ENCODE data around the gene RGS18.

The RGS18 gene

GRCh38 chr1:192183788-192184187, 25.5 kb downstream of the RGS18 start:
- Histone ChIP-seq H2AFZ (ENCODE audit: low read depth) (no peak overlapping the region), H3K27ac (no peak overlapping the region), H3K79me2 (ENCODE audit: insufficient read depth, low read depth) (no peaks in the 10 kb centered on the region), H3K4me2 (no peak overlapping the region), H3K36me3 (ENCODE audit: insufficient read depth) (no peaks in the 10 kb centered on the region), H4K20me1 (ENCODE audit: insufficient read depth) (no peaks in the 10 kb centered on the region), H3K4me3 (IDR thresholded peaks at IDR 0.05; ENCODE audit: insufficient read depth, low read depth, low read length) (no peak overlapping the region), H3K27me3 (ENCODE audit: insufficient read depth, low read depth) (no peaks in the 10 kb centered on the region), H3K4me1 (ENCODE audit: low read depth, poor library complexity, severe bottlenecking) (no peaks in the 10 kb centered on the region), H3K9ac (no peak overlapping the region)
- TF ChIP-seq CTCF (conservative IDR thresholded peaks at IDR 0.05; ENCODE audit: low read depth, low read length) = no peak

- Histone ChIP-seq H3K27ac (no peak overlapping the region), H3K9ac (no peak overlapping the region), H3K4me2 (no peak overlapping the region), H3K36me3 (ENCODE audit: insufficient read depth) (no peaks in the 10 kb centered on the region), H3K79me2 (ENCODE audit: insufficient read depth, low read depth) (no peaks in the 10 kb centered on the region), H3K4me1 (ENCODE audit: low read depth, poor library complexity, severe bottlenecking) (no peaks in the 10 kb centered on the region), H3K27me3 (ENCODE audit: insufficient read depth, low read depth) (no peaks in the 10 kb centered on the region), H3K4me3 (IDR thresholded peaks at IDR 0.05; ENCODE audit: insufficient read depth, low read depth, low read length) (no peak overlapping the region), H4K20me1 (ENCODE audit: insufficient read depth) (no peaks in the 10 kb centered on the region), H2AFZ (ENCODE audit: low read depth) (no peak overlapping the region)
- TF ChIP-seq CTCF (conservative IDR thresholded peaks at IDR 0.05; ENCODE audit: low read depth, low read length) = no peak
Observed at GRCh38 chr1:192186197-192186596, 27.9 kb downstream of the RGS18 start.

GRCh38 chr1:192190066-192190465, 31.8 kb downstream of the RGS18 start:
- no peak overlapping the region for H3K4me2 ChIP-seq
- TF ChIP-seq CTCF (conservative IDR thresholded peaks at IDR 0.05; ENCODE audit: low read depth, low read length) = no peak
- H3K27ac ChIP-seq = no peak overlapping the region
- no peak overlapping the region for H2AFZ ChIP-seq (ENCODE audit: low read depth)
- H3K79me2 ChIP-seq (ENCODE audit: insufficient read depth, low read depth) = no peaks in the 10 kb centered on the region
- H3K27me3 ChIP-seq (ENCODE audit: insufficient read depth, low read depth) = no peaks in the 10 kb centered on the region
- H4K20me1 ChIP-seq (ENCODE audit: insufficient read depth) = no peaks in the 10 kb centered on the region
- H3K4me3 ChIP-seq (IDR thresholded peaks at IDR 0.05; ENCODE audit: insufficient read depth, low read depth, low read length) = no peak overlapping the region
- no peak overlapping the region for H3K9ac ChIP-seq
- H3K4me1 ChIP-seq (ENCODE audit: low read depth, poor library complexity, severe bottlenecking) = no peaks in the 10 kb centered on the region
- H3K36me3 ChIP-seq (ENCODE audit: insufficient read depth) = no peaks in the 10 kb centered on the region

GRCh38 chr1:192201303-192201702, 43.0 kb downstream of the RGS18 start:
- no peaks in the 10 kb centered on the region for H4K20me1 ChIP-seq (ENCODE audit: insufficient read depth)
- H3K4me1 ChIP-seq (ENCODE audit: low read depth, poor library complexity, severe bottlenecking) = no peaks in the 10 kb centered on the region
- no peaks in the 10 kb centered on the region for H3K27me3 ChIP-seq (ENCODE audit: insufficient read depth, low read depth)
- no peak overlapping the region for H3K4me2 ChIP-seq
- no peak overlapping the region for H2AFZ ChIP-seq (ENCODE audit: low read depth)
- no peak overlapping the region for H3K4me3 ChIP-seq (IDR thresholded peaks at IDR 0.05; ENCODE audit: insufficient read depth, low read depth, low read length)
- H3K9ac ChIP-seq = no peak overlapping the region
- no peak overlapping the region for H3K27ac ChIP-seq
- no peaks in the 10 kb centered on the region for H3K36me3 ChIP-seq (ENCODE audit: insufficient read depth)
- no peak for TF ChIP-seq CTCF (conservative IDR thresholded peaks at IDR 0.05; ENCODE audit: low read depth, low read length)
- H3K79me2 ChIP-seq (ENCODE audit: insufficient read depth, low read depth) = no peaks in the 10 kb centered on the region

GRCh38 chr1:192224396-192224795, 66.1 kb downstream of the RGS18 start:
- no peaks in the 10 kb centered on the region for H4K20me1 ChIP-seq (ENCODE audit: insufficient read depth)
- no peaks in the 10 kb centered on the region for H3K36me3 ChIP-seq (ENCODE audit: insufficient read depth)
- no peak overlapping the region for H3K4me3 ChIP-seq (IDR thresholded peaks at IDR 0.05; ENCODE audit: insufficient read depth, low read depth, low read length)
- H2AFZ ChIP-seq (ENCODE audit: low read depth) = no peak overlapping the region
- no peak for TF ChIP-seq CTCF (conservative IDR thresholded peaks at IDR 0.05; ENCODE audit: low read depth, low read length)
- no peaks in the 10 kb centered on the region for H3K79me2 ChIP-seq (ENCODE audit: insufficient read depth, low read depth)
- H3K4me1 ChIP-seq (ENCODE audit: low read depth, poor library complexity, severe bottlenecking) = no peaks in the 10 kb centered on the region
- no peak overlapping the region for H3K9ac ChIP-seq
- no peak overlapping the region for H3K4me2 ChIP-seq
- no peaks in the 10 kb centered on the region for H3K27me3 ChIP-seq (ENCODE audit: insufficient read depth, low read depth)
- no peak overlapping the region for H3K27ac ChIP-seq
